ENCODE results near the gene NPBWR2.
"Not testable (repeated sequence)": the region's sequence is repeated elsewhere in the genome, so short reads cannot be mapped to it uniquely, and the experiment has no call there.

The NPBWR2 gene

DNA sequence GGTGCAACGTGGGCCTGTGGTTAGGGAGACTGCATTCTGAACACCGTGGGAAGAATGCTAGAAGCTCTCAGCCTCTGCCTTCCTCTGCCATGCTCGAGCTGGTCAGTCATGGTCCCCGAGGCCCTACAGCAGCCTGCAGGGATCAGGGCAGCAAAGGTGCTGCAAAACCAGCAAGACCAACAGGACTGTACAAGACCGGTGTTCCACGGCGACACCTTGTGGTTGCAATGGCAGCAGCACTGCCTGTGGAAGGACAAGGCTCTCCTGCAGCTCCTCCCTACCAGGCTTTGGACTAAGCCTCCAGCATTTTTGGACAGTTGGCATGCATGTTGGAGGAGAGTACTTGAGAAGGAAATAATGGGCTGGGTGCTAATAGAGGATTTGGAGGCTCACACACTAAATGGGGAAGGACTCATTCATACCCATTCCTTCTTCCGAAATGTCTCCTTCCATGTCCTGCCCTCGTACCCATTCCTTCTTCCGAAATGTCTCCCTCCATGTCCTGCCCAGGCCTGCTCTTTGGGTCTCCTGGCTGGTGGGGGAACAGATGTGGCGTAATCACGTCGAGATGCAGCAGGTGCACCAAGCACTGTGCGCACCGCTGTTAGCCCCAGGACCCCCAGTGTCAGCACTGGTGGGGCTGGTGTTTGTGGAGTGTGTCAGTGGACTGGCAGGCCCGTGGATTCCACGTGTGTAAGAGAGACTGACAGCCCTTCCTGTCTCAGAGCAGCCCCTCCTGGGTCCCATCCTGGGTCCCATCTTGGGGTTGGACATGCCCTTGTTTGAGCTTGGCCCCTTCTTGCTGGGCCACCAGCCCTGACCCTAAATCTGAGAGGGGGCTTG lies 38.3 kb upstream of the NPBWR2 start:
- in situ Hi-C loops (cut with HindIII; ENCODE audit: low pct_ligation_motif_present, low pct_unique_long_range_greater_than_20kb, low sequenced_read_pairs), result no loop called here
- DNase-seq, result no peak

DNA sequence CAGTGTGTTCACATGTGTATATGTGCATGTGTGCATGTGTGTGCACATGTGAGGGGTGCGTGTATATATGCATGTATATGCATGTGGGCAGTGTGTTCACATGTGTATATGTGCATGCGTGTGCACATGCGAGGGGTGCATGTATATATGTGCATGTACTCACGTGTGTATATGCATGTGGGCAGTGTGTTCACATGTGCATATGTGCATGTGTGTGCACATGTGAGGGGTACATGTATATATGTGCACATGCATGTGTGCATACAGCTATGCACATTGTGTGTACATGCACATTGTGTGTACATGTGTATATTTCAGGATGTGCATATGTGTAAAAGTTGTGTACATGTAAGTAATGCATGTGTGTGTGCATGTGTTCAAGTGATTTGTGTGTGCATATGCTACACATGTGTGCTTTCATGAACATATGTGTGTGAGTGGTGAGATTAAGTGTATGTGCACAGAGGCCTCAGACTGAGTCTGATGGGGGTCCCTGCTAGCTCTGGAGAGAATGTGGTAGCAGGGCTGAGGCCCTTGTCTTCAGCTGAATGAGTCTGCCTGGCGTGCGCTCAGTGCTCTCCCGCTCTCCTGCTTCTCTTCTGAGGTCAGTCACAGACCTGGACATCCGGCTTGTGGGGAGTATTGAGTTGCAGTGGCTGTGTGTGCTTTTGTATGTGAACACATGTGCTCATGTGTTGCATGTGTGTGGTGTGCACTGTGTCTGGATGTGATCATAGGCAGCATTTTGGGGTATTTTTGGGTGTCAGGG lies 37.0 kb upstream of the NPBWR2 start:
- no peak for DNase-seq
- in situ Hi-C loops (cut with HindIII; ENCODE audit: low pct_ligation_motif_present, low pct_unique_long_range_greater_than_20kb, low sequenced_read_pairs), result no loop called here

DNA sequence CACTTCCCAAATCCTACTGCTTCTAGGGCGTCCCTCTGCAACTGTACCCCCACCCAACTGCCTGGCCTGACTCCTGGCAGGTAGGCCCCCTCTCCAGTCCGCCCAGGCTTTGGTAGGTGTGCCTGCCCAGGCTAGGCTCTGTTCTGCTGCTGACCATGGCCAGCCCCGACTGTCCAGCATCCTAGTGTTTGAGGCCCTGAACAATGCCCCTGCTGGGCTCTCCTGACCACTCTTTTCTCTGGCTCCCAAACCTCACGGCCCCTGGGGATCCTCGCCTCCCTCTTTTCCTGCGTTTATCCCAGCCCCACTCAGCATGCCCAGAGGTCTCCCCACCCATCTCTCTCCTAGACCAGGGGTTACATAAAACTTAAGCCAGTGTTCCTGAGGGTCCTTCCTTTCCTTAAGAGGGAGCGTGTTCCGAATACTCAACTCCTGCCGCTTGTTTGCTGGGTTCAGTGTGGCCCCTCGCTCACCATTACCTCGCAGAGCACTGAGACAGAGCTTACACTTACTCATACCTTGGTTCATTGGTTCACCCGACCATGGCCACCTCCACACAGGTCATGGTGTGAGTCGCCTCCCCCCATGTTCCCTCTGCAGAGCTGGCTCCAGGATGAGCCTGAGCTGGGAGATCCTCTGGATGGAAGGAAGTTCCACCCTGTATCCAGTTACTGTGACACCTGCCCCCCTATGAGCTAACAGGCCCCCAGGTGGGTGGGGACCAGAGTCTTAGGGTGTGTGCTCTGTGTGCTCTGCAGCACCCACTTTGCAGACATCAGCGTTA lies 35.8 kb upstream of the NPBWR2 start:
- no peak for DNase-seq
- in situ Hi-C loops (cut with HindIII; ENCODE audit: low pct_ligation_motif_present, low pct_unique_long_range_greater_than_20kb, low sequenced_read_pairs), result no loop called here

DNA sequence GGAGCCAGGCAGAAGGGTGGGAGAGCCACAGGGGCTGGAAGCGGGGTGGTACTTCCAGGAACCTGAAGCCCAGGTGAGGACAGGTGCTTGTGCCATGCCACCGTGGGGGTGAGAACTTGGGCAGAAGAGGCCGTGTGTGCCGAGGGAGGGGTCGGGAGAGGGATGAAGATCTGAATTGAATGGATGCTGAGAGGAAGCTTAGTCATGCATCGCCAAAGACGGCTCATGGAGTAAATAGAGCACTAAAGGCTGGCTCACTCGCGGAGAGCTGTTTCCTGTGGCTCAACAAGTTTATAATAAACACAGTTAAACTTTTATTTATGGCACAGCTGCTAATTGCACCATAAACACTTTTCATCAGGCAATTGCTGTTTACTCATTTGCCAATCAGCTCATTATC lies 35.2 kb upstream of the NPBWR2 start:
- no peak for DNase-seq
- in situ Hi-C loops (cut with HindIII; ENCODE audit: low pct_ligation_motif_present, low pct_unique_long_range_greater_than_20kb, low sequenced_read_pairs), result no loop called here

DNA sequence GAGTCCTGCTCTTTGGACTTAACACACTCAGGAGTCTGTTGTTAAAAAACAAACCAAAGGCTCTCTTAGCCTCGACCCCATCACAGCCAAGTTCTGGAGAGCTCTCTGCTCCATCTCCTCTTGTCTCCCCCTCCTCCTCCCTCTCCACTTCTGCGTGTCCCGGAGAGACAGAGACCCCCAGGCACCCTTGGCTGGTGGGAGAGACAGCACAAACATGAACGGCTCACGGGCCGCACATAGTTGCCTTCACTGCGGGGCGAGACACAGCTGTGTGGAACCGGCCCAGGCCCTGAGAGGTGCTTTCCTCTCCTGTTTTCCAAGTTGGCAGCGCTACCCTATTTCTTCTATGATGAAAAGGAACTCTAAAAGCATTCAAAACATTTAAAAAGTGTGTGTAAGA lies 33.6 kb upstream of the NPBWR2 start:
- no peak for DNase-seq
- in situ Hi-C loops (cut with HindIII; ENCODE audit: low pct_ligation_motif_present, low pct_unique_long_range_greater_than_20kb, low sequenced_read_pairs), result no loop called here

DNA sequence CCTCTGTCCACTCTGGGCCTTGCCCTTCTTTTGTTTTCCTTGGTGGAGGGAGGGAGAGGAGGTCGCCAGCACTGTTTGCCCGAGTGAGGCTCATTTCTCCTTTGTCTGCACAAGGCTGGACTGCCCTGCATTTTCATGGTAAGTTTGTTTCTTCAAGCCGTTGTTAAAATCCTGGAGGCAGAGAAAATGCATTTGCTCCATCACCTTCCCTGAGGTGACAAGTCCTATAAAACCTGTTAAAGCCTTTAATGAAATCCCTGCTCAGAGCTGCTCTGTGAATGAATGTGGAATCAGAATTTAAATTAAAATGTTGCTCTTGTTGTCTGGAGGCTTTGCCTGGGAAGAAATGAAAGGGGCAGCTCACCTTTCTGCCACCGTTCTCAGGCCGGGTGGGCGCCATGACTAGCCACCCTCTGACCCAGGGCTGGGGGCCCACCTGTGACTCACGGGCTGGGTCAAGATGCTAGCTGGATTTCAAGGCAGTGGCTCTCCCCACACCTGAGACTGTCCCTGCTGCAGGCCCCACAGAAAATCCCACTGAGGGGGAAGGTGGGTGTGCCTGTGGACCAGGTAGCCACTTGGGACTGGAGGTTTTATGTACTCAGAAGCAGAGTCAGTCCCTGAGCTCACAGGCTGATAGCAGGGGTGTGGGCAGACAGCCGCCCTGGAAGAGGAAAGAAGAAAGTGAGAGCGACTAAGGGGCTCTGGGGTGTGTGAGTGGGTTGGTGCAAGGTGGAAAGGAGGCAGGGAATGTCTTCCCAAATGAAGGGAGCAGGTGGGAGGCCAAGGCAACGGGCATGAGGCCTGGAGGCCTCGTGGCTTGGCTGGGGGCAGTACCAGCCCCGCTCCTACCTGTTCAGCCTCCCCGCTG lies 32.9 kb upstream of the NPBWR2 start:
- in situ Hi-C loops (cut with HindIII; ENCODE audit: low pct_ligation_motif_present, low pct_unique_long_range_greater_than_20kb, low sequenced_read_pairs), result no loop called here
- no peak for DNase-seq

DNA sequence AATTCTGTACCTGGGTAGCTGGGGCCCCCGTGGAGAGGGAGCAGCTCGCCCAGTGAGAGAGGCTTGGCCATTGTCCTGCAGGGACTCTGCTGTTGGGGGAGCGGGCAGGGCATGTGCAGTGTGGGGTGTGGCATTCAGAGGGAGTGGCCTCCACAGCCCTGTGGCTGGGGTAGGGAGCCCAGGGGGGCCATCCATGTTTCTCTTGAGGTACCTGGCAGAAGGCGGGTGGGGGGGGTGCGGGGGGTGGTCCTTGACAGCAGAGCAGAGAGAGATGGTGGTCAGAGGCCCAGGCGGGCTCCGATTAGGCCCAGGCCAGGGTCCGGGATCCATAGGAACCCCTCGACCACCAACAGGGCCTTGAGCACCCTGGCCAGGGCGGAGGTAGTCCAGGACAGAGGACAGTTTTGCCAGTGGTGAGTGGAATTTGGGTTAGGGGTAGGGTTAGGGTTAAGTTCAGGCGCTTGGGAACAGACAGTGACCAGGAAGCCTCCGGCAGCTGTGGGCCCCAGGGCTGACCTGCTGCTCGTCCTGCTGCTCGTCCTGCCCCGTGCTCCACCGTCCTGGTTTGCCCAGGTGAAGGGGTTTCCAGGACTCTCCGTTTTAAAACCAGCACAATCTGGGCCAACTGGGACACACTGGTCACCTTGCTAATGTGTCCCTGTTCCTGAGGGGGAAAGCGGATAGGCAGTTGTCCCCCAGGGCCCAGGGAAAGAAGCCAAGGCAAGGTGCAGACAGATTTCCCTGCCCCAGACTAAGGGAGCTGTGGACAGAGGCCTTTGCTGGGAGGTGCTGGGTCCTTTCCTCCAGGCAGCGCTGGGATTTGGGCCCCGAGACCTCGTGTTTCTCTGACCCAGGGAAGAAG lies 32.1 kb upstream of the NPBWR2 start:
- DNase-seq, result no peak
- in situ Hi-C loops (cut with HindIII; ENCODE audit: low pct_ligation_motif_present, low pct_unique_long_range_greater_than_20kb, low sequenced_read_pairs), result no loop called here

DNA sequence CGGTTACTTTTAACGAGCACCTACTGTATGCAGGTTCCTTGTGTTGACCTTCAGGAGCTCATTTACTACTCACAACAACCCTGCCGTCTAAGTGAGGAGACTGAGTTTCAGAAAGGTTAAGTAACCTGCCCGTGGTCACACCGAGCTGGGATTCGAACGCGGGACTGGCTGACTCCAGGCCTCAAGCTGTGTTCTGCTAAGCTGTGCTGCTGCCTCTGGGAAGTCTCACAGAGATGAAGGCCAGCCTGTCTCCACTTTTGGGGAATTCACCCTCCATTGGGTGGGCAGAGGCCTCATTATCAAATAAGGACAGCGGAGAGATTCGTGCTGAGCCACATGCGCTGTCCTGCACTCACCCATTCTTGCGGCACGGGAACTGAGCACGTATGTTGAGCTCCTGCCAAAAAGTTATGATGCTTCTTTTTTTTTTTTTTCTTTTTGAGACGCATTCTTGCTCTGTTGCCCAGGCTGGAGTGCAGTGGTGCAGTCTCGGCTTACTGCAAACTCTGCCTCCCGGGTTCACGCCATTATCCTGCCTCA lies 31.0 kb upstream of the NPBWR2 start:
- in situ Hi-C loops (cut with HindIII; ENCODE audit: low pct_ligation_motif_present, low pct_unique_long_range_greater_than_20kb, low sequenced_read_pairs), result no loop called here
- no peak for DNase-seq

DNA sequence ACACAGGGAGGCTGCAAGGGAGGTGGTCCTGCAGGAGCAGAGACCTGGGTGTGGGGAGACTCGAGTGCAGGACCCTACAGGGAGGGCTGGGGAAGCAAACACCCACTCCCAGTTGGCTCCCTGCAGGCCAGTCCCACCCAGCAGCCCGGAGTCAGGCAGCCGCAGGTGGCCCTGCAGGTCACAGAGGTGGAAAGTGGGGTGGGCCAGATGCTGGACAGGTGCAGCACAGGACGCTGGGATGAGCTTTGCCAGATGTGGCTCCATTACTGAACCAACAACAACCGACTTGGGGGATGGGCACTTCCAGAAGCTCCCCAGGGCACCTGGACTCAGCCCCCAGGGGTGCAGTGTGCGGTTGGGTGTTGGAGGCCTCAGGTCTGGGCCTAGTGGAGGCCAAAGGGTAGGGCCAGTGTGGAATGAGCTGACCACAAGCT lies 30.2 kb upstream of the NPBWR2 start:
- in situ Hi-C loops (cut with HindIII; ENCODE audit: low pct_ligation_motif_present, low pct_unique_long_range_greater_than_20kb, low sequenced_read_pairs), result no loop called here
- no peak for DNase-seq

DNA sequence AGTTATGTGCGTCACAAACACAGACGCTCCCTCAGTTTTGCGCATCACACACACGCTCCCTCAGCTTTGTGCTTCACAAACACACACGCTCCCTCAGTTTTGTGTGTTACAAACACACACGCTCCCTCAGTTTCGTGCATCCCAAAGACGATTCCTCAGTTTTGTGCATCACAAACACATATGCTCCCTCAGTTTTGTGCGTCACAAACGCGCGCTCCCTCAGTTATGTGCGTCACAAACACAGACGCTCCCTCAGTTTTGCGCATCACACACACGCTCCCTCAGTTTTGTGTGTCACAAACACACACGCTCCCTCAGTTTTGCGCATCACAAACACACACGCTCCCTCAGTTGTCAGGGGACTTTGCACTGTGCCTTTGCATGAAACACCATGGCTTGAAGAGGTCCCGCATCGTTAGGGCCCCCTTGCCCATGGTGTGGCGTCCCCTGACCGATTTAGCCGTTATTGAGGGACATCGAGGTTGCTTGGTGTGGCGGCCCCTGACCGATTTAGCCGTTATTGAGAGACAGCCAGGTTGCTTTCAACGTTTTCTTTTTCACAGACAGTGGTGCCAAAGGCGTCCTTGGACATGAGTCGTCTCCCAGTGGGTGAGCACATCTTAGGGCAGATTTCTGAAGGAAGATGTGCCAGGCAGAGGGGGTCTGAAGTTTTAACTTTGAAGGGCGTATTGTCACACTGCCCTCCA lies 28.8 kb upstream of the NPBWR2 start:
- DNase-seq, result no peak
- in situ Hi-C loops (cut with HindIII; ENCODE audit: low pct_ligation_motif_present, low pct_unique_long_range_greater_than_20kb, low sequenced_read_pairs), result no loop called here

DNA sequence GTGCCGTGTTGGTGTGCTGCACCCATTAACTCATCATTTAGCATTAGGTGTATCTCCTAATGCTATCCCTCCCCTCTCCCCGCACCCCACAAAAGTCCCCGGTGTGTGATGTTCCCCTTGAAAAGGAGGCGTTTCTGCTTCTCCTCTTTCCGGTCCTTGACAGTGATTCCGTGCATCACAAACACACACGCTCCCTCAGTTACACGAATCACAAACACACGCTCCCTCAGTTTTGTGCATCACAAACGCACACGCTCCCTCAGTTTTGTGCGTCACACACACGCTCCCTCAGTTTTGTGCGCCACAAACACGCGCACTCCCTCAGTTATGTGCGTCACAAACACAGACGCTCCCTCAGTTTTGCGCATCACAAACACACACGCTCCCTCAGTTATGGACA lies 27.4 kb upstream of the NPBWR2 start:
- in situ Hi-C loops (cut with HindIII; ENCODE audit: low pct_ligation_motif_present, low pct_unique_long_range_greater_than_20kb, low sequenced_read_pairs); DNase-seq: not testable (repeated sequence)

DNA sequence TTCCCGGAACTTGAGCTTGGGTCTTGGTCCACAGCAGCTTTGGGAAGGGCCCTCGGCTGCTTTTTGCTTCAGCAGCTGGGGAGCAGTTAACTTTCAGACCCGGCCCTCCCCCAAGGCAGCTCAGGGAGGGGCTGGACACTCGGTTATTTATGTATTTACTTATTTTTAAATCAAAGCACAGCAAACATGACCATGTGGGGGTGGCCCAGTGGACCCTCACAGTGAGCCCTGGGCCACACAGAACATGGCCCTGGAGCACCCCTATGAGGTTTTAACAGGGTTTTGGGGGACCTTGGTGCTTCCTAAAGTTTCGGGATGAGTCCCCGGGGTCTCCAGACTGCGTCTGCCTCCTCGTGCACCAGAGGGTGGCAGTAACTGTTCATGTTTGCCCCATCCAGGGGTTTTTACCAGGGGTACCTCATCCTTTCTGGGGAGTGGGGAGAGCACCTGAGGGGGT lies 26.6 kb upstream of the NPBWR2 start:
- DNase-seq, result no peak
- in situ Hi-C loops (cut with HindIII; ENCODE audit: low pct_ligation_motif_present, low pct_unique_long_range_greater_than_20kb, low sequenced_read_pairs), result no loop called here

DNA sequence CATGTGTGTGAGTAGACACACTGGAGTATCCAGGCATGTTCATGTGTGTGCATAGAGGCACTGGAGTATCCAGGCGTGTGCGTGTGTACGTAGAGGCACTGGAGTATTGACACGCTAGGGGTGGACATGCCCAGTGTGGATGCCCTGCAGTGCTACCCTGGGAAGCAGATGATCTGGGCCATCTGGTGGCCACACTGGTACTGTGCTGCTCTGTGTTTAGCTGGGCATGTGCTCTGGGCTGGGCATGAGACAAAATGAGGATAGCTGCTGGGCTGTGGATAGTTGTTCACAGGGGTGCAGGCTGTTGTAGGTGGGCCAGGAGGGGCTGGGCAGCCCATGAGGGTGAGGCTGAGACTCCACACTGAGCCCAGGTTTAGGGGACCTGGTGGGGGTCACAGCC lies 24.0 kb upstream of the NPBWR2 start:
- in situ Hi-C loops (cut with HindIII; ENCODE audit: low pct_ligation_motif_present, low pct_unique_long_range_greater_than_20kb, low sequenced_read_pairs), result no loop called here
- no peak for DNase-seq

DNA sequence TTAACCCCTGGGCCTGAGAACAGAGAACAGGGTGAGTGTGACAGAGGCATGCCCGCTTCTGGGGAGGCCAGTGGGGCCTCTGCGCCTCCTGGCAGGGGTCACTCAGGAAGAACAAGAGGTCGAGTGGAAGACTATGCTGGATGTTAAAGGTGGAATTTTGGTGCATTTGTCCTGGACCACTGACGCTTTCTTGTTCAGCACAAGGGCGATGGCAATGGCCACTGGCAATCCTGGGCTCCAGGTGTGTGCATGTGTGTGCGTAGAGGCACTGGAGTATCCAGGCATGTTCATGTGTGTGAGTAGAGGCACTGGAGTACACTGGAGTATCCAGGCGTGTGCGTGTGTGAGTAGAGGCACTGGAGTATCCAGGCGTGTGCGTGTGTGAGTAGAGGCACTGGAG lies 23.5 kb upstream of the NPBWR2 start:
- DNase-seq, result no peak
- in situ Hi-C loops (cut with HindIII; ENCODE audit: low pct_ligation_motif_present, low pct_unique_long_range_greater_than_20kb, low sequenced_read_pairs), result no loop called here

DNA sequence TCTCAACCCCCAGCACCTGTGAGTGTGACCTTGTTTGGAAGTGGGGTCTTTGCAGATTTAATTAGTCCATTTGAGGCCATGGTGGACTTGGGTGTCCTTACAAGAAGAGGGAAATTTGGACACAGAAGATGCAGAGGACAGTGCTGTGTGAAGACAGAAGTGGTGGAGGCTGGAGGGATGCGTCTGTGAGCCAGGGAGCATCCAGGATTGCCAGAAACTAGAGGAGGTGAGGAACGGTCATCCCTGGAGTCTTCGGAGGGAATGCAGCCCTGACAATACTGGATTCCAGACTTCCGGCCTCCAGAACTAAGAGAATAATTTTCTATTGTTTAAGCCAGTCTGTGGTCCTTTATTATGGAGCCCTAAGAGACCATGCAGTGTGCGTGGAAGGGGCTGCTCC lies 22.9 kb upstream of the NPBWR2 start:
- no peak for DNase-seq
- in situ Hi-C loops (cut with HindIII; ENCODE audit: low pct_ligation_motif_present, low pct_unique_long_range_greater_than_20kb, low sequenced_read_pairs), result no loop called here

DNA sequence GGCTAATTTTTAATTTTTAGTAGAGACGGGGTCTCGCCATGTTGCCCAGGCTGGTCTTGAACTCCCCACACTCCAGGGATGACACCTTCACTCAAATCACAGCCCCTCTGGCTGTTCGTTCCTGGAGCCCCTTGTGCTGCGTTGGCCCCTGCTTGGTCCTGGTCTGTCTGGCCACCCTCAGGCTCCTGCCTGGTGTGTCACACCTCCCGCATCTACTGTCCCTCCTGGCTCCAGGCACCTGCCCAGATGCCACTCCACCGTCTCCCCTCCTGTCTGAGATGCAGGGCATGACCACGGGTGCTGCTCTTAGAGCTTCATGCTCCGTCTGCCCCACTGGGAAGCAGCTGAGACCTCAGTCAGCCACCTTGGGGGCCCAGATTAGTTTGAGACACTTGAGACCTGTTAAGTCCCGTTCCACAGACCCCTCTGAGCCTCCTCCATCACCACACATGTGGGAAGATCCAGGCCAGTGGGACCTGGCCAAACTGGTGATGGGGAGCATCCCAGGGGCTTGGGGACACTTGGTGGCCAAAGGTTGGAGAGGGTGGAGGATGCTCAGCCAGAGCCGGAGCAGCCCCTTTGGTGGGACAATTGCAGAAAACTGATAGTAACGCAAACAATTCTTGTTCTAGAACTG lies 21.9 kb upstream of the NPBWR2 start:
- no peak for DNase-seq
- in situ Hi-C loops (cut with HindIII; ENCODE audit: low pct_ligation_motif_present, low pct_unique_long_range_greater_than_20kb, low sequenced_read_pairs), result no loop called here
